HPDE6-E6E7 (cell line): Measurements from ENCODE around the gene GAB2.
"Not testable (repeated sequence)": the region's sequence is repeated elsewhere in the genome, so short reads cannot be mapped to it uniquely, and the experiment has no call there.

Source experiments
- DNase-seq: peaks from one replicate; pipeline ENCODE4 v3.0.0; 2011; ENCODE audit warnings: missing footprints; ENCODE audit errors: extremely low spot score

GAB2 gene, protein sequence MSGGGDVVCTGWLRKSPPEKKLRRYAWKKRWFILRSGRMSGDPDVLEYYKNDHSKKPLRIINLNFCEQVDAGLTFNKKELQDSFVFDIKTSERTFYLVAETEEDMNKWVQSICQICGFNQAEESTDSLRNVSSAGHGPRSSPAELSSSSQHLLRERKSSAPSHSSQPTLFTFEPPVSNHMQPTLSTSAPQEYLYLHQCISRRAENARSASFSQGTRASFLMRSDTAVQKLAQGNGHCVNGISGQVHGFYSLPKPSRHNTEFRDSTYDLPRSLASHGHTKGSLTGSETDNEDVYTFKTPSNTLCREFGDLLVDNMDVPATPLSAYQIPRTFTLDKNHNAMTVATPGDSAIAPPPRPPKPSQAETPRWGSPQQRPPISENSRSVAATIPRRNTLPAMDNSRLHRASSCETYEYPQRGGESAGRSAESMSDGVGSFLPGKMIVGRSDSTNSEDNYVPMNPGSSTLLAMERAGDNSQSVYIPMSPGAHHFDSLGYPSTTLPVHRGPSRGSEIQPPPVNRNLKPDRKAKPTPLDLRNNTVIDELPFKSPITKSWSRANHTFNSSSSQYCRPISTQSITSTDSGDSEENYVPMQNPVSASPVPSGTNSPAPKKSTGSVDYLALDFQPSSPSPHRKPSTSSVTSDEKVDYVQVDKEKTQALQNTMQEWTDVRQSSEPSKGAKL

DNA sequence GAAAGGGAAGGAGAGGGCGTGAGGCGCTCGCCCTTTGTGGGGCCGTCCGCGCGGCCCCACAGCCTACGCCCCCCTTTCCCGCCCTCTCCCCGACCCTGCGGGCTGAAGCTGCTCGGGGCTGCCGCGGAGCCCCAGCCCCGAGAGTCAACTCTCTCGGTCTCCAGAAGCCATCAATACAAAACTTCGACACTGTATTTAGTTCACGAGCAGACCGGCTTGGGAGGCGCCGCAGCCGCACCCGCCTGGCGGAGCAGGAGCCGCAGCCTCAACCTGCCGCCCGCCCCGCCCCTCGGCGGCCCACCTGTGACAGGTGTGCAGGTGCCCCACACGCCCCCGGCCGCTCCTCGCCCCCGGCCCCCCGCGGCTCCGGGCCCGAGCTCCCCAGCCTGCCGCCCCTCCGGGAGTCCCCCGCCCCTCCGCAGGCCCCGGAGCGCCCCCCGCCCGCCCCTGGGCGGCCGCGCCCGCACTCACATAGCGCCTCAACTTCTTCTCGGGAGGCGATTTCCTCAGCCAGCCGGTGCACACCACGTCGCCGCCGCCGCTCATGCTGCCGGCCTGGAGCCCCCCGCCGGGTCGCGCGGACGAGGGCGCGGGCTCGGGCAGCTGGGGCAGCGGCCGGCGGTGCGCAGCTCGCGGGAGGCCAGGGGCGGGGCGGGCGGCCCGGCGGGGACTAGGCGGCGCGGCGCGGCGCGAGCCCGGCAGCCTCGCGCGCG, at the start of gene GAB2:
TSS of gene GAB2 (minus strand) at position 646 of the 713 bp plus-strand sequence. CDS start at position 546, 100 bp downstream.
- no peak for DNase-seq

DNA sequence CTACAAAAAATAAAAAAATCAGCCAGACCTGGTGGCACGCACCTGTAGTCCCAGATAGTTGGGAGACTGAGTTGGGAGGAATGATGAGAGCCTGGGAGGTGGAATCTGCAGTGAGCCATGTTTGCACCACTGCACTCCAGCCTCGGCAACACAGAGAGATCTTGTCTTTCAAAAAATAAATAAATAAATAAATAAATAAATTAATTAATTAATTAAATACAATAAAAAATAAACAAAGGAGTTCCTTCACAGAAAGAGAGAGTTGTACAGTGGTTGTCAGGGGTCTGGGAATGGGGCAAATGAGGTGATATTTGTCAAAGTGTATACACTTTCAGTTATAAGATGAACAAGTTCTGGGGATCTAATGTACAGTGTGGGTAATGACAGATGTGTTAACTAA, 49.8 kb upstream of the GAB2 start:
- no peak for DNase-seq

DNA sequence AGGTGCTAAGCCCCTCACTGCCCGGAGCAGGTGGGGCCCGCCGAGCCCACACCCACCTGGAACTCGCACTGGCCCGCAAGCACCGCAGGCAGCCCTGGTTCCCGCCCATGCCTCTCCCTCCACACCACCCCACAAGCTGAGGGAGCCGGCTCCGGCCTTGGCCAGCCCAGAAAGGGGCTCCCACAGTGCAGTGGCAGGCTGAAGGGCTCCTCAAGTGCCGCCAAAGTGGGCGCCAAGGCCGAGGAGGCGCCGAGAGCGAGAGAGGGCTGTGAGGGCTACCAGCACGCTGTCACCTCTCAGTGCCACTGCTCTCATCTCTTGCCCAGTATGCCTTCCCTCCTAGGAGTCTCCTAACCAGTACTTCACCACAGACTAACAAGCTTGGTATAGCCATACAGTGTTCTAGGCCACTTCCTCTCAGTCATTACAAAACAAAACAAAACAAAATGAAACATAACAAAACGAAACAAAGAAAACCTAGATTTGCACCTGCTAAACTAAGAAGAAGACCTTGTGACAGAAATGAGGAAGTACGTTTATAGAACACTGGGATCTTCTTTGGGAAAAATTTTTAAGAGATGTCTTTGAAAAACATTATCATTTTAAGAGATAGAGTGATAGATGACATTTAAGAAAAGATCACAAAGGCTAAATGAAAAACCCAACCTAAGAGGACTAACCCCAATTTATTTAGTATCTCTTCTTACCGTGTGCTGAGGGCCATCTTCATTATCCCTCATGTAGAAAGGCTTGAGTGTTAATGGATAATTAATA, 47.7 kb upstream of the GAB2 start:
- no peak for DNase-seq

DNA sequence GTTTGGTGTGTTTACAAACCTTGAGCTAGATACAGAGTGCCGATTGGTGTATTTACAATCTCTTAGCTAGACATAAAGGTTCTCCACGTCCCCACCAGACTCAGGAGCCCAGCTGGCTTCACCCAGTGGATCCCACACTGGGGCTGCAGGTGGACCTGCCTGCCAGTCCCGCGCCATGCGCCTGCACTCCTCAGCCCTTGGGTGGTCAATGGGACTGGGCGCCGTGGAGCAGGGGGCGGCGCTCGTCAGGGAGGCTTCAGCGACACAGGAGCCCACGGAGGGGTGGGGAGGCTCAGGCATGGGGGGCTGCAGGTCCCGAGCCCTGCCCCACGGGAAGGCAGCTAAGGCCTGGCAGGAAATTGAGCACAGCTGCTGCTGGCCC, 47.2 kb upstream of the GAB2 start:
- DNase-seq: not testable (repeated sequence)

DNA sequence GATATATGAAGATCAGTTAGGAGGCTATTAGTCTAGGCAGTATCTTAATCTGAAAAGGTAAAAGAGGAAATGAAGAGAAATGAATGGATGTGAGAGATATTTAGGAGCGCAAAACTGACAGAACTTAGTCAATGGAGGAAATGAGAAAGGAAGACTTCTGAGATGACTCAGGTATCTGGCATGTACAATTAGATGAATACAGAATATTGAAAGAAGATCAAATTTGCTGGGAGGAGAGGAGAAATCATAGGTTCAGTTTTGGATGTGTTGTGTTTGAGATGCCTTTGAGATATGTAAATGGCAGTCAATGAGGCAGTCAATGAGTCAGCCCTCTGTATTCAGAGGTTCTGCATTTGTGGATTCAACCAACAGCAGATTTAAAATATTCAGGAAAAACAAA, 42.9 kb upstream of the GAB2 start:
- peak; percentile 3 for DNase-seq

DNA sequence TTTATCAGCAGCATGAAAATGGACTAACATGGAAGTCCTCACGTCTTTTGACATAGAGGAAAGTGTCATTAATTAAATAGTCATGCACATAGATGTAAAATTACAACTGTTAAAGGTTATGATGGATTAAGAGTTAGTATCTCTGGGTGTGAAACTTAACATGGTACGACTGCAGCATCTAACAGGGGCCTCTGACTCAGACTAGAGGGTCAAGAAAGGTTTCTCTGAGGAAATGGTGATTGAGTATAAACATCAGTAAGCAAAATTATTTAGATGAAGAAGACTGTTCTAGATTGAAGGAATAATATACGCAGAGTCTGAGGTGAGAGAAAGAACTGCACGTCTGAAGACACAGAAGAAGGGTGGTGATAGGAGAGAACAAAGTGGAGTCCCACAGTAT, 42.1 kb upstream of the GAB2 start:
- no peak for DNase-seq

DNA sequence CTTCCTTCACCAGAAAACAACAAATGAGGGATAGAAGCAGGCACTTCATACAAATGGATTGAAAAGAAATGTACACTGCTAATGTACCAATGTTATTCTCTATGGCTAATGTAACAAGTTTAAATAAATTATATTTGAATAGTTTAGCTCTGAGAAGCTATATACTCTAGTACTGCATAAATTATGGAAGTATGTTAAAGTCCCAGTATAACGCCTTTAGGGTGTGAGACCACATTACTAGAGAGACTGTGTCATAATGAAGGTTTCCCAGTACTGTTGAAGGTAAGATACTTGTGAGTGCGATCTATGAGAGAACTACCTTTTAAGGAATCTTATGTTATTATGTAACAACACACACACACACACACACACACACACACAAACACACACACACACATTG, 39.8 kb upstream of the GAB2 start:
- DNase-seq: no peak

DNA sequence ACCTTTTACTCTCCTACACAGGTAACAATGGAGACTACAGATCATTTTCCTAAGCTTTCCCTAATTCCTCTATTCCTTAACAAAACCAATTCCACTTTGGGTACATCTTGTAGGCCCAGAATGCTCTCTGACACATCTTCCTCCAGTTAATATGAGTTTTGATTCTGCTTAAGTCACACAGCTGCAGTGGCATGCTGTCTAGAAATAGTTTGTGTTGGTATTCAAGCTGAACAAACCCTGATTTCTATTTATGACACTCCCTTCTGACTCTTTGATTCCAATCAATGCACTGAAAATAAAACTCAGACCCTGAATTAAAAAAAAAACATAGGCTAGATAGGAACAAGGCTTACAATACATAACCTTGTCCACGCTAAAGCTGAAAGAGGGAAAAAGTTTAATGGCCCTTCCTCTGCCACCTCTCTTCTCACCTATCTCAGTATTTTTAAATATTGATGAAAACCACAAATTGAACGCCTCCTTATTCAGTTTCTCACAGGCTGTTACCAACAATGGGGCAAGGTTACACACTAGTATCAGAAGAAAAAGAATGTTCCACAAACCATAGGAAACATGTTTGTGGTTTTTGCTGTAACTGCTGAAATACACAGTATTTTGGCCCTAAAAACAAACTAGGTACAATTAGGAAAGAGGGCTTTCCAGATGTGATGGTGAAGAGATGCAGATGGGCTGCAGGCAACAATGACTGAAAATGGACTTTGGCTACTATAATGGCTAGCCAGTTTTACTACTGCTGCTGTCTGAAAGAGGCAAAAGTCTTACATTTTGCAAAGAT, 35.7 kb upstream of the GAB2 start:
- DNase-seq: no peak

DNA sequence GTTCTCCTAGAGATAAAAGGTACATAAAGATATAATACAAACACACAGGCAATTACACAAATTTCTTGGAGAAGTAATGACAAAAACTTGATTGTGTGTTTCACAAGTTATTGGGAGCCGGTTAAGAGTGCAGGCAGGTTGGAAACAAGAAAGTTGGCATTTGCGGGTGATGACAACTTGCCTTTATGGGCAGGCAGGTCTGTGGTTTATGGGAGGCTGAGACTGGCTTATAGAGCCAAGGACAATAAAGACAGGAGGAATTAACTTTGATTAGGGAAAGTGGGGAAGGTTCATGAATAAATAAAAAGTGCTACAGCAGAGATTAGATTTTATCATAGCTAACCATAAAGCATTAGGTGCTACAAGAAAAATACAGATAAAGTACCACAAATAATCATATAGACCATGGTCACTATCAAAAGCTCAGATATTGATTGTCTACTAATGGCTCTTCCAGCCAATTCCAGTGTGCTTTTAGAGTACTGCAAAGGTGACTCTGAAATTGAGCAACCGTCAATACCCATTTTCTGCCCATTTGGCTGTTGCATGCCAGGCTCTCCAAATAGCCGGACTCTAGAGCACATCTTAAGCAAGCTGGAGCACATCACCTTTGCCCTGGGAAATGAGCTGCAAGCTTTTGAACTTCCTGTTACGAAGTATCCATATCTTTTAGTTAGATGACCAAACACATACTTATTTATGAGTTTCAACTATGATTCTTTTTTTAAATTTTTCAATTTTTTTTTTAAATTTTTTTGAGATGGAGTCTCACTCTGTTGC, 33.9 kb upstream of the GAB2 start:
- no peak for DNase-seq

DNA sequence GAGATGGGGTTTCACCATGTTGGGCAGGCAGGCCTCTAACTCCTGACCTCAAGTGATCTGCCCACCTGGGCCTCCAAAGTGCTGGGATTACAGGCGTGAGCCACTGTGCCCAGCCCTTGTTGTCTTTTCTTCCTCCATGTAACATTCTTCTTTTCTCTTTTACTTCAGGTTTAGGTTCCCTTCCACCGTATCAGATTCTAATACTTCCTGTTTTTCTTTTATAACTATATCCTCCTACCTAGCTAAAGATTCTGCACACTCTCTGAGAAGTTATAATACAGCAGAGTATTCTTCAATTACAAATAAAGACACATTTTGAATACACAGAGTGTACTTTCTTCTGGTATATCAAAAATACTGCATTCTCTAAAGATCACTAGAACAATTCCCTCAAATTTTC, 33.2 kb upstream of the GAB2 start:
- no peak for DNase-seq

DNA sequence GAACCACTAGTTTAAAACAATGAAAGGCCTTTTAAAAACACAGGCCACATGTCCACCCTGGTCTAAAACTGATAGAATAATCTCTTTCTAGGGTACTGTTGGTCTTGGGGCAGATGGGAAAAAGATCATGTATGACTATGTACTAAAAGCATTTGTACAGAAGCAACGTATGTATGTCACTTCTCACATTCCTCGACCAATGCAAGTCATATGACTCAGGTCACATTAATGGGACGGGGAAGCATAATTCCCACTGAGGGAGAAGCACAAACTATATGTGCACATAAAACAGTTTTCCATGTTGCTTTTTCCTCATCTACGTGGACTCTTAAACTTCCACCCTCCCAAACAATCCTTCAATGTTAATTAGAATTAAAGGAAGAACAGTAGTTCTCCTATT, 32.2 kb upstream of the GAB2 start:
- no peak for DNase-seq

DNA sequence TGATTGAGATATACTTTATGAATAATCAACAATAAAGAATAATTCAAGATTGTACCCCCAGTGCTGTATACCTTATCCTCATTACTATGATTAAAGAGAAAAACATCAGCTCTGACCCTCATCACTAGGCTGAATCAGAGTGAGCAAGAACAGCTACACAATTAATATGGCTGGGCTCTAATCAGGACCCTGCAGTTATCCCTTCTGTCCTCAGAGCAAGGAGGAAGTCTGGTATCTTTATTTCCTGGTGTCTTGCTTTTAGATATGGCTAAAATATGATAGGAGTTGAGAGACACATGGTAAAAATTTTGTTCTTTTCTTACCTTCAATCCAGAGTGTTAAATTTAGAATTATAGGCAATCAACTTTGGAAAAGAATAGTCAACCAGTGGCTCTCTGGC, 28.6 kb upstream of the GAB2 start:
- no peak for DNase-seq

DNA sequence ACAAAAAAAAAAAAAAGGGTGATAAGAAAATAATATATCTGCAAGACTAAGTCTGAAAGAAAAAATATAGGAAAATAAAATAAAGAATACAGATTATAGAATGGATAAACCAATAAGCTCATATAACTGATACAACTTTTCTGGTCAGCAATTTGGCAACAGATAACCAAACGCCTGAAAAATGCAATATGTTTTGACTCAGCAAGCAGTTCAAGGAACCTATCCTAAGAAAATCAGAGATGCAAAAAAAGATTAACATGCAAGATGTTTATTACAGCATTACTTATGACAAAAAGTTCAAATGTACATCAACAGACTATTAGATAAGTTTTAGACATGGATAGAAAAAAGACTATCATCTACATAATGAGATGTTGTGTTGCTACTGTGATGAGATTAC, 27.1 kb upstream of the GAB2 start:
- no peak for DNase-seq

DNA sequence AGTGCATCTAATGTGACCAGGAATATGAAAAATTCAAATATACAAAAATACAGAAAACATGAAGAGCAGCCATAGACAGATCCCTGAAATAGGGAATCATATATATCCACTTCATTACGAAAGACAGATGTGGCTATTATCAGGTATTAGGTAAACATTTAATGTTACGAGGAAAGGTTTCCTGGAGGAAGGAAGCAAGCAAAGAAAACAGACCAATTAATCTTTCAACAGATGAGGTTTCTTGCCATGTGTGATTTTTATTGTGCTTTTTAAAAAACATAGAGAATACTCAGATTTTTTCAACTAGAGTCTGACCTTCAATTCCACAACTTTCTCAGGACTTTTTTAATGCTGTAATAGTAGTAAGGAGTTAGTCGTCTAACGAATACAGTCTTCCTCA, 24.3 kb upstream of the GAB2 start:
- no peak for DNase-seq

DNA sequence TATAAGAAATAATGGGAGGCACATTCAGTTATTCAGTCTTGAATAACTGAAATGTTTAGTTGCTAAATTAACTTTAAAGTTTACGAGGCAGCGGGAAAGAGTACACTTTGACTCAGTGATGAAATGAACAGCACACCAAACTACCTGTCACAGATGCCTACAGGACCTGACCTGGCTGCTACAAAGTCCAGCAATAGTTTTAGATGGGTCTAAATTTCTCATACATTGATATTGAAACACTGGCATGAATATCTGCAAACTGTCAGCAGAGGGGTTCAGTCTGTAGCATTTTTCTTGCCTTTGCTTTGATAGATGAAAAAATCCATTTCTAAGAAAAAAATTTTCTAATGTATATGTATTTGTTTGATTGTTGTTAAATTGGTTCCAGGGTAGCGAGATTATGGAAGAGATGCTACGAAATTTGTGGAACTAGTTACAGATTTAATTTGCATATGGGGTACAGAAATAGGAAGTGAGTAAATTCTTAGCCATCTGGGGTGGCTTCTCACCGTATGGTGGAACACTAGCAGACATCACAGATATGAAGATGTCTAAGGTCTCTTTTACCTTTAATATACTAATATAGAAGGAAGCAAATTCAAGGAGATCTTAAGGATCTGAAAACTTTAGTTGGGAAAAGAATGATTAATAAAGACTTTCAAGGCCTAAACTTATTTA, 20.8 kb upstream of the GAB2 start:
- DNase-seq: no peak

DNA sequence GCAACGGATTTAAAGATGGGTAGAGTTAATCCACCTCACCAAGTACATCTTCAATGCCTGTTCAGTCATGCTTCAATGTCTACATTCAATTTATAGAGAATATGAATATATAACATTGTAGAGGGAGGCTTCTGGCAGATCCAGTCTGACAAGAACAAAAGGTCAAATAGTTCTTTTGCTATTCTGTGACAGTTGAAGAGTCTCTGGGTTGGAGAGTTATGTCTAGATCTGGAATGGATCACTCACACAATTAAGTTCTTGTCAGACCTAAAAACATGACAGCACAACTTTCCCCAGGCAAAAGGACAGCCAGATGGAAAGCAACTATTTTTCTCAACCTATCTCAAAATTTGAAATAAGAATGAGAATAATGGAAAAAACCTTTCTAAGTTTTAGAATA, 15.3 kb upstream of the GAB2 start:
- no peak for DNase-seq

DNA sequence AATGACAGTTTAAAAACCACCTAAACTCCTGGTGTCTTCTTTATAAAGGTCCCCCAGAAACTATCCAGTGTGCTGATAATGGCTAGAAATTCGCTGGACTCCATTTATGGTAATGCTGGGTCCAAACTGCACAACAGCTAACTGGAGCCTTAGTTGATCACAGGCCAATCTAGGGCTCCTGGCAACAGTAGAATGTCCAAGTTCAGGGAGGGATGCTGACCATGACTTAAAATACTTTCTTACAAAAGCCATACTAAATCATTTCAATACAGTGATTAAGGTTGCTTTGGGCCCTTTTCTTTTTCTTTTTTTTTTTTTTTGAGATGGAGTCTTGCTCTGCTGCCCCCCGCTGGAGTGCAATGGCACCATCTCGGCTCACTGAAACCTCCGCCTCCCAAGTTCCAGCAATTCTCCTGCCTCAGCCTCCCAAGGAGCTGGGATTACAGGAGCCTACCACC, 14.5 kb upstream of the GAB2 start:
- DNase-seq: no peak

DNA sequence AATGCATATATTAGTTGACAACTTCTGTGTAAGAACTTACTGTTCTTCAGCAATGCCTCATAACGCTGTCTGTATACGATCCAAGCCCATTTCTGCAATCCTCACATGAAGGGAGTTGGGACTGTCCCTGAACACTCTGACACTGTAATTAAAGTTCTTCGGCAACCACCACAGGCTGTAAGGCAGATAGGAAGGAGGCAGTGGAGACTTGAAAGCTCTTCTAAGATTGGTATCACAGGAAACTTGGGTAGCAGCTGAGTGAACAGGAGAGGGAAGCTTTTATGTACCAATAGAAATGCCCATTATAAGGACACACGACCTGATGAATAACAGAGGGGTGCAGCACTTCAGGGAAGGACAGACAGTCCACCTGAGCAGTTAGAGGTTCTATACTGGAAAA, 12.0 kb upstream of the GAB2 start:
- DNase-seq: no peak

DNA sequence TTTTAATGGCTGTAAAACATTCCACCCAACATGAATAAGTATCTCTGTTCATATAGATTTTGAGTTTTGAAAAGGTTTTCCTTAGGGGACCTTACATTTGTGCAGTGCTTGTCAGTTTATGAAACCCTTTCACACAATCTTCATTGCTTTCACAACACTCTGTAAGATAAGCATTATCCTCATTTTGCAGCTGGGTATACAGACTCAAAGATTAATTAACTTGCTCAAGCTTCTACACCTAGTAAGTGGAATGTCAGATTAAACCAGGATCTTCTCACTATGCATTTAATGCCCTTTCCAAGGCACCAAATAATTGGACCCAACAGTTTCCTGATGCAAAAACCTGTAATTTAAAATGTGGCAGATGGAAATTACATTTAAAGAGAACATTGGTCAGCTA, 11.6 kb upstream of the GAB2 start:
- no peak for DNase-seq

DNA sequence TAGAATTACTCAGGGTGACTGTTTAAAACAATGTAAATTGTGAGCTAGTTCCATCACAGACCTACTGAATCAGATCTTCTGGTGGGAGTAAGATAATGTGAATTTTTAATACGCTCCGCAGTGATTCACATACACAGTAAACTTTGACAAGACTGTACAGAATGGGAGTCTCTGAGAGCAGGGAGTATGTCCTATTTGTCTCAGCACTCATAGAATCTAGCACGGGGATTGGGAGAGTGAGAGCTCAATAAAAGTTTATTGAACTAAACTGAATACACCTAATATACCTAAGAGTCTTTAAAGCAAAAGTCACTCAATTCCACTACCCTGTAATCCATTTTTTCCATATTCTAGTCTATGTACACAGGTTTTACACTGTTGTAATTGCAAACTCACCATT, 11.2 kb upstream of the GAB2 start:
- no peak for DNase-seq
